Gastrocnemius medialis (tissue), 4 donors: ENCODE results near the gene PLEKHH3. TPM values are rescaled to one million over a fixed set of nuclear protein-coding genes. Genes with fewer than 3 reads are reported as not detected.

ENCODE experiments used
- ATAC-seq, 2 donors: fragments of 150-250 bp; one replicate each; pipeline ENCODE4 v1.9.1; 2016
- DNase-seq, 2 donors: peaks; one replicate each; pipeline ENCODE4 v3.0.0-alpha.2; 2019
- H3K27ac ChIP-seq, 4 donors: fragments of 200-600 bp; sonication (generic); 1 replicate in 1 of 4; 2 replicates in 3 of 4; pipeline ENCODE4 v1.5.1; 2016 to 2018; ENCODE audit warnings: mild to moderate bottlenecking in 2 of 4, moderate library complexity in 1 of 4
- H3K27me3 ChIP-seq, 3 donors: fragments of 200-600 bp; sonication (generic) in 2 of 3; 1 replicate in 1 of 3; 2 replicates in 2 of 3; pipeline versions ENCODE4 v1.5.1 to v1.6.0; 2016 to 2019; ENCODE audit warnings: mild to moderate bottlenecking in 1 of 3, moderate library complexity in 1 of 3
- H3K36me3 ChIP-seq, 2 donors: fragments of 200-600 bp; sonication (generic) in 1 of 2; one replicate each; pipeline ENCODE4 v1.5.1; 2017 to 2018
- H3K4me1 ChIP-seq, 2 donors: fragments of 200-600 bp; sonication (generic) in 1 of 2; one replicate each; pipeline ENCODE4 v1.5.1; 2016 to 2017; ENCODE audit warnings: mild to moderate bottlenecking in 2 of 2
- H3K4me3 ChIP-seq, 4 donors: fragments of 200-600 bp; sonication (generic) in 3 of 4; 1 replicate in 1 of 4; 2 replicates in 3 of 4; pipeline ENCODE4 v1.5.1; 2016 to 2019; ENCODE audit warnings: mild to moderate bottlenecking in 2 of 4
- H3K9me3 ChIP-seq, 3 donors: fragments of 200-600 bp; sonication (generic) in 2 of 3; 1 replicate in 1 of 3; 2 replicates in 2 of 3; pipeline ENCODE4 v1.5.1; 2016 to 2019
- CTCF ChIP-seq, 5 experiments: fragments of 450-650 bp in 3 of 5; fragments of 200-600 bp in 2 of 5; sonication (generic) in 2 of 5; IDR thresholded peaks in 4 of 5; conservative IDR thresholded peaks in 1 of 5; 1 replicate in 4 of 5; 2 replicates in 1 of 5; pipeline ENCODE4 v1.5.1; 2016 to 2019; ENCODE audit warnings: antibody characterized with exemption in 5 of 5, mild to moderate bottlenecking in 3 of 5, moderate library complexity in 3 of 5
- POLR2A ChIP-seq, 2 donors: fragments of 450-650 bp; IDR thresholded peaks; one replicate each; pipeline ENCODE4 v1.6.1; 2017; ENCODE audit warnings: antibody characterized with exemption in 2 of 2, mild to moderate bottlenecking in 2 of 2, moderate library complexity in 2 of 2
- in situ Hi-C, 4 donors: fragments of 200-750 bp; cut with MboI; loops; one replicate each; pipeline versions ENCODE4 v1.15.0 to v1.8.0; 2017; ENCODE audit warnings: low sequenced_read_pairs in 4 of 4
- intact Hi-C: fragments of 100-400 bp; cut with DNase I; formaldehyde crosslinking; loops from one replicate; pipeline ENCODE4 v1.15.1; 2023; ENCODE audit warnings: low total_unique reads
- total RNA-seq, 4 donors: library from RNA; depleted of rRNA; stranded (reverse); fragments of >200 nt; gene quantifications; one replicate each; pipeline versions ENCODE4 v1.1.0 to v1.2.3, GENCODE V29; 2016

Gene PLEKHH3
- total RNA-seq: 10 to 100 TPM; 13.4 to 36.0 (median 31.3) TPM

DNA sequence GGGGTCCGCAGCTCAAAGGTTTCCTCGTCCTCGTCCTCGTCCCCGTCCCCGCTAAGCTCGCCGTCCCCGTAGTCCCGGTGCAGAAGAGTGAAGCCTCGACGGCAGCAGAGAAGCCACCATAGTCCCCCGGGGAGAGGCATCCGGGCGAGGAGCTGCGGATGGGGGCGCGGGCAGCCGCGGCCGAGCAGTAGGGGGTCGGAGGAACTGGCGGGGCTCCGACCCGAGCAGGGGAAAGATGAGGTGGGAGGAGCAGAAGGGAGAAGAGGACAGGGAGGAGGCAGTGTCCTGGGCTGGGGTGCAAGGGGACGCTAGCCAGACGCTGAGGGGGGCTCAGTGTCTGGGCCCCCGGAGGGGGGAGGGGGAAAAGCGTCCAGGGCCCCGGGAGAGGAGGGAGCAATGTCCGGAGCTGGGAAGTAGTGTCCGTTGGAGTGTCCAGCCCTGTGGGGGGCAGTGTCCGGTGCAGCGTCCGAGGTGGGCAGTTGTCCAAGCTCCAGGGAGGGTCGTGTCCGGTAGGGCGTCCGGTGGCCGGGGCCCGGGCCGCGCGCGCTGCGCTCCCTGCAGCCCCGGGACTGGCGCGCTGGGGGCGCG, at the start of gene PLEKHH3:
TSS of gene PLEKHH3 (minus strand) at position 571 of the 588 bp plus-strand sequence. CDS start at position 140, 431 bp downstream.
- peak within 1 kb of the TSS; percentile 76 to 99 (median 97) for H3K4me3 ChIP-seq
- H3K4me1 ChIP-seq: peaks cover 57 to 62% of the 10 kb centered on the region in 2 donors
- H3K27me3 ChIP-seq: no peaks in the 10 kb centered on the region
- DNase-seq (no peak), ATAC-seq (peak; percentile 5 to 10)
- no peaks in the 10 kb centered on the region for H3K9me3 ChIP-seq
- intact Hi-C loops (loop anchor here (2.0 kb wide), 1 partner anchor 58 kb away; no protein-coding TSS in a partner anchor), in situ Hi-C loops (loop anchor here in 3 of 4 donors (10.0 to 25.0 kb wide), 2 partner anchors 62 to 89 kb away; partner anchors contain the start of gene PSMC3IP (in 2 of the 3))
- peak within 1 kb of the TSS; percentile 93 to 100 (median 98) for H3K27ac ChIP-seq
- TF ChIP-seq CTCF (IDR thresholded peaks at IDR 0.05 in 4 of 5, conservative IDR thresholded peaks at IDR 0.05 in 1 of 5) (peak in 3 of 5 experiments; percentile 24 to 41 (median 37)), POLR2A (IDR thresholded peaks at IDR 0.05) (peak; percentile 92 to 96)
- H3K36me3 ChIP-seq: peaks cover 0 to 18% of the 10 kb centered on the region in 2 donors

- no peaks in the 10 kb centered on the region for H3K9me3 ChIP-seq
- DNase-seq (no peak), ATAC-seq (no peak)
- peaks cover 4 to 100% of the 10 kb centered on the region in 2 donors for H3K36me3 ChIP-seq
- intact Hi-C loops: no loop called here
- no peak overlapping the region for H3K27ac ChIP-seq
- in situ Hi-C loops: loop anchor here in 2 of 4 donors (5.0 to 10.0 kb wide), 2 partner anchors 37 to 100 kb away; partner anchors contain the start of genes BECN1 (in 1 of the 2) and RAMP2 (in 1 of the 2)
- TF ChIP-seq POLR2A (IDR thresholded peaks at IDR 0.05) (no peak), CTCF (IDR thresholded peaks at IDR 0.05 in 4 of 5, conservative IDR thresholded peaks at IDR 0.05 in 1 of 5) (no peak)
- H3K27me3 ChIP-seq: no peaks in the 10 kb centered on the region
- H3K4me1 ChIP-seq: no peaks in the 10 kb centered on the region
- H3K4me3 ChIP-seq: no peak overlapping the region
Observed at GRCh38 chr17:42725143-42725542, 48.3 kb upstream of the PLEKHH3 start.

GRCh38 chr17:42723636-42724035, 46.8 kb upstream of the PLEKHH3 start:
- H3K4me3 ChIP-seq: no peak overlapping the region
- no peaks in the 10 kb centered on the region for H3K4me1 ChIP-seq
- H3K27ac ChIP-seq: no peak overlapping the region
- H3K9me3 ChIP-seq: no peaks in the 10 kb centered on the region
- H3K36me3 ChIP-seq: peaks cover 9 to 100% of the 10 kb centered on the region in 2 donors
- H3K27me3 ChIP-seq: no peaks in the 10 kb centered on the region
- no peak for DNase-seq
- no peak for TF ChIP-seq POLR2A (IDR thresholded peaks at IDR 0.05)
- no peak for ATAC-seq
- intact Hi-C loops (no loop called here), in situ Hi-C loops (loop anchor here in 2 of 4 donors (5.0 to 25.0 kb wide), 4 partner anchors 39 to 464 kb away; partner anchors contain the start of genes BECN1 (in 1 of the 2) and RAMP2 (in 1 of the 2))

- no peaks in the 10 kb centered on the region for H3K27me3 ChIP-seq
- no peaks in the 10 kb centered on the region for H3K4me1 ChIP-seq
- H3K27ac ChIP-seq: no peak overlapping the region
- no peaks in the 10 kb centered on the region for H3K9me3 ChIP-seq
- intact Hi-C loops (loop anchor here (1.0 to 2.0 kb wide), 2 partner anchors 42 to 104 kb away; partner anchors contain the start of gene BECN1), in situ Hi-C loops (loop anchor here in 2 of 4 donors (5.0 to 25.0 kb wide), 4 partner anchors 41 to 466 kb away; partner anchors contain the start of genes BECN1 (in 1 of the 2) and RAMP2 (in 1 of the 2))
- DNase-seq (no peak), ATAC-seq (peak; percentile 52 to 69)
- no peak overlapping the region for H3K4me3 ChIP-seq
- TF ChIP-seq POLR2A (IDR thresholded peaks at IDR 0.05) (no peak), CTCF (IDR thresholded peaks at IDR 0.05 in 4 of 5, conservative IDR thresholded peaks at IDR 0.05 in 1 of 5) (peak; percentile 48 to 67 (median 56))
- peaks cover 9 to 100% of the 10 kb centered on the region in 2 donors for H3K36me3 ChIP-seq
Observed at GRCh38 chr17:42720996-42721583, 44.3 kb upstream of the PLEKHH3 start.

- no peaks in the 10 kb centered on the region for H3K9me3 ChIP-seq
- no peaks in the 10 kb centered on the region for H3K4me1 ChIP-seq
- intact Hi-C loops (no loop called here), in situ Hi-C loops (loop anchor here in 2 of 4 donors (25.0 kb wide), 2 partner anchors 228 to 478 kb away; no protein-coding TSS in a partner anchor)
- no peak overlapping the region for H3K27ac ChIP-seq
- H3K4me3 ChIP-seq: no peak overlapping the region
- peak in 1 of 2 donors; percentile 16 for ATAC-seq
- no peaks in the 10 kb centered on the region for H3K27me3 ChIP-seq
- DNase-seq: no peak
- peaks cover 16 to 100% of the 10 kb centered on the region in 2 donors for H3K36me3 ChIP-seq
- TF ChIP-seq POLR2A (IDR thresholded peaks at IDR 0.05) (no peak), CTCF (IDR thresholded peaks at IDR 0.05 in 4 of 5, conservative IDR thresholded peaks at IDR 0.05 in 1 of 5) (no peak)
Observed at GRCh38 chr17:42709561-42709960, 32.8 kb upstream of the PLEKHH3 start.
